Fibroblast of lung (primary cell): ENCODE measurements around the gene CHRNA1. TPM values are rescaled to one million over a fixed set of nuclear protein-coding genes. Genes with fewer than 3 reads are reported as not detected.
A peak's percentile ranks its signal among the peaks of the same experiment; 100 is the strongest.

Experiments used
- DNase-seq, 2 donors: peaks; one replicate each; pipeline versions ENCODE4 v3.0.0 to v3.0.0-alpha.2; 2010; ENCODE audit warnings: low read depth in 2 of 2
- H2AFZ ChIP-seq: 2 replicates; pipeline ENCODE4 v1.5.1; 2012; ENCODE audit warnings: low read length, control low read depth, inconsistent platforms
- H3K27ac ChIP-seq: 2 replicates; pipeline ENCODE4 v1.5.1; 2011; ENCODE audit warnings: low read length, control low read depth; ENCODE audit not compliant: insufficient read depth
- H3K27me3 ChIP-seq: 2 replicates; pipeline ENCODE4 v1.5.1; 2011; ENCODE audit warnings: mild to moderate bottlenecking, low read length; ENCODE audit not compliant: control insufficient read depth, insufficient read depth
- H3K36me3 ChIP-seq: 2 replicates; pipeline ENCODE4 v1.5.1; 2011; ENCODE audit warnings: low read length; ENCODE audit not compliant: control insufficient read depth, insufficient read depth
- H3K4me1 ChIP-seq: 2 replicates; pipeline ENCODE4 v1.5.1; 2011; ENCODE audit warnings: low read length; ENCODE audit not compliant: control insufficient read depth, insufficient read depth; ENCODE audit errors: extremely low read depth
- H3K4me2 ChIP-seq: 2 replicates; pipeline ENCODE4 v1.5.1; 2011; ENCODE audit warnings: low read length, control low read depth; ENCODE audit not compliant: insufficient read depth; ENCODE audit errors: extremely low read depth
- H3K4me3 ChIP-seq, 4 experiments: fragments of 200-600 bp in 1 of 4; sonication (generic) in 1 of 4; replicated peaks in 1 of 4; 2 replicates each; pipeline ENCODE4 v1.5.1; 2011 to 2016; ENCODE audit warnings: low read length in 4 of 4, low read depth in 3 of 4, mild to moderate bottlenecking in 3 of 4, control low read depth in 2 of 4, inconsistent platforms in 1 of 4, mixed read lengths in 1 of 4; ENCODE audit not compliant: insufficient read depth in 1 of 4; ENCODE audit errors: control extremely low read depth in 1 of 4
- H3K79me2 ChIP-seq: 2 replicates; pipeline ENCODE4 v1.5.1; 2012; ENCODE audit warnings: mild to moderate bottlenecking, low read length, inconsistent platforms; ENCODE audit not compliant: control insufficient read depth, insufficient read depth
- H3K9ac ChIP-seq: 2 replicates; pipeline ENCODE4 v1.5.1; 2011; ENCODE audit warnings: mild to moderate bottlenecking, low read length, control low read depth; ENCODE audit not compliant: insufficient read depth
- H3K9me3 ChIP-seq: 2 replicates; pipeline ENCODE4 v1.5.1; 2012; ENCODE audit warnings: low read depth, low read length; ENCODE audit not compliant: control insufficient read depth, insufficient read depth
- H4K20me1 ChIP-seq: 2 replicates; pipeline ENCODE4 v1.5.1; 2011; ENCODE audit warnings: low read length; ENCODE audit not compliant: control insufficient read depth, insufficient read depth; ENCODE audit errors: extremely low read depth
- EZH2 ChIP-seq: IDR thresholded peaks from 2 replicates; pipeline ENCODE4 v1.5.1; 2012; ENCODE audit warnings: low read length, control low read depth, mild to moderate bottlenecking; ENCODE audit errors: missing control alignments
- polyA plus RNA-seq, 2 donors: library from polyadenylated mRNA; depleted of rRNA in 1 of 2; stranded (reverse) in 1 of 2; unstranded in 1 of 2; fragments of >200 nt; gene quantifications; 2 replicates each; pipeline ENCODE4 v1.2.1, GENCODE V29; 2011 to 2012; ENCODE audit warnings: missing spikeins in 1 of 2
- total RNA-seq: library from RNA; depleted of rRNA; stranded (reverse); fragments of >200 nt; gene quantifications from 2 replicates; pipeline ENCODE4 v1.2.1, GENCODE V29; 2014
- TF ChIP-seq, protein P1 (sequence below), 2 donors: IDR thresholded peaks in 1 of 2; conservative IDR thresholded peaks in 1 of 2; 1 replicate in 1 of 2; 2 replicates in 1 of 2; pipeline ENCODE4 v1.5.1; 2011 to 2012; ENCODE audit warnings: low read length in 2 of 2, control low read depth in 1 of 2, inconsistent platforms in 1 of 2, low read depth in 1 of 2, mild to moderate bottlenecking in 1 of 2

CHRNA1 gene
- total and polyA plus RNA-seq, 2 donors (not counting 1 experiment from before 2014, with no cell fraction given) = 0.33 to 1.1 TPM

GRCh38 chr2:174749793-174750192, 14.5 kb downstream of the CHRNA1 start:
- TF ChIP-seq, protein P1, sequence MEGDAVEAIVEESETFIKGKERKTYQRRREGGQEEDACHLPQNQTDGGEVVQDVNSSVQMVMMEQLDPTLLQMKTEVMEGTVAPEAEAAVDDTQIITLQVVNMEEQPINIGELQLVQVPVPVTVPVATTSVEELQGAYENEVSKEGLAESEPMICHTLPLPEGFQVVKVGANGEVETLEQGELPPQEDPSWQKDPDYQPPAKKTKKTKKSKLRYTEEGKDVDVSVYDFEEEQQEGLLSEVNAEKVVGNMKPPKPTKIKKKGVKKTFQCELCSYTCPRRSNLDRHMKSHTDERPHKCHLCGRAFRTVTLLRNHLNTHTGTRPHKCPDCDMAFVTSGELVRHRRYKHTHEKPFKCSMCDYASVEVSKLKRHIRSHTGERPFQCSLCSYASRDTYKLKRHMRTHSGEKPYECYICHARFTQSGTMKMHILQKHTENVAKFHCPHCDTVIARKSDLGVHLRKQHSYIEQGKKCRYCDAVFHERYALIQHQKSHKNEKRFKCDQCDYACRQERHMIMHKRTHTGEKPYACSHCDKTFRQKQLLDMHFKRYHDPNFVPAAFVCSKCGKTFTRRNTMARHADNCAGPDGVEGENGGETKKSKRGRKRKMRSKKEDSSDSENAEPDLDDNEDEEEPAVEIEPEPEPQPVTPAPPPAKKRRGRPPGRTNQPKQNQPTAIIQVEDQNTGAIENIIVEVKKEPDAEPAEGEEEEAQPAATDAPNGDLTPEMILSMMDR (conservative IDR thresholded peaks at IDR 0.05 in 1 of 2, IDR thresholded peaks at IDR 0.05 in 1 of 2; ENCODE audit: low read depth in 1 of 2, low read length in 2 of 2) = no peak
- TF ChIP-seq EZH2 = no peak
- no peak for DNase-seq
- Histone ChIP-seq H3K4me3 (no peak overlapping the region), H3K4me1 (no peaks in the 10 kb centered on the region), H3K9ac (no peak overlapping the region), H3K79me2 (no peaks in the 10 kb centered on the region), H3K4me2 (no peak overlapping the region), H2AFZ (no peak overlapping the region), H3K9me3 (no peaks in the 10 kb centered on the region), H4K20me1 (no peaks in the 10 kb centered on the region), H3K27ac (no peak overlapping the region), H3K36me3 (no peaks in the 10 kb centered on the region), H3K27me3 (no peaks in the 10 kb centered on the region)

DNA sequence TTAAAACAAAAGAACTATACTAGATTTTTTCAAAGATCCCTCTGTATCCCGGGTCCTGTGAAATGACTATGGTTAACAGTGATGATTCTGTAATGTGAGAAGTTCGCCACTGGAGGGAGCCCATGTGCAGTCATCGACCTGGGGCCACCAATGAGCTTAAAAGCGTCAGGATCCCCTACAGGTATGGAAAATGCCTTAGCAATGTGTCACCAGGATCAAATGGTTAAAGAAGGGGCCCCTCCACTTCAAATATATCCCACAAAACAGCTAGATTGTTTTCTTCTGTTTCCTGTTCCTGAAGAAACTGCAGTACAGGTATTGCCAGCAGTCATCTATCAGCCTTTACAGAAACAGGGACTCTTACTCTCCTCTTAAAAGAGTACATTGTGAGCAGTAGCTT, 15.3 kb downstream of the CHRNA1 start:
- H3K79me2 ChIP-seq = no peaks in the 10 kb centered on the region
- no peaks in the 10 kb centered on the region for H3K27me3 ChIP-seq
- no peak overlapping the region for H3K27ac ChIP-seq
- TF ChIP-seq, protein P1 (conservative IDR thresholded peaks at IDR 0.05 in 1 of 2, IDR thresholded peaks at IDR 0.05 in 1 of 2; ENCODE audit: low read depth in 1 of 2, low read length in 2 of 2) = peak; percentile 80 to 82
- no peak for TF ChIP-seq EZH2
- DNase-seq = peak; percentile 30 to 56
- H2AFZ ChIP-seq = no peak overlapping the region
- no peak overlapping the region for H3K4me2 ChIP-seq
- H3K4me1 ChIP-seq = no peaks in the 10 kb centered on the region
- H3K9ac ChIP-seq = no peak overlapping the region
- no peak overlapping the region for H3K4me3 ChIP-seq
- no peaks in the 10 kb centered on the region for H3K36me3 ChIP-seq
- H3K9me3 ChIP-seq = no peaks in the 10 kb centered on the region
- no peaks in the 10 kb centered on the region for H4K20me1 ChIP-seq

DNA sequence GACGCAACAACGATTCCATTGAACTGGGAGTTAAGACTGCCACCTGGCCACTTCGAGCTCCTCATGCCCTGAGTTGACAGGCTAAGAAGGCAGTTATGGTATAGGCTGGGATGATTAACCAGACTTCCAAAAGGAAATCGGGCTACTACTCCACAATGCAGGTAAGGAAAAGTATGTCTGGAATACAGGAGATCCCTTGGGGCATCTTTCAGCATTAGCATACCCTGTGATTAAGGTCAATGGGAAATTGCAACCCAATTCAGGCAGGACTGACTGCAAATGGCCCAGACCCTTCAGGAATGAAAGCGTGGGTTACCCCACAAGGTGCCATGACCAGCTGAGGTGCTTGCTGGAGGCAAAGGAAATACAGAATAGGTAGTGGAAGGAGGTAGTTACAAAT, 19.1 kb downstream of the CHRNA1 start:
- H3K9ac ChIP-seq = no peak overlapping the region
- no peaks in the 10 kb centered on the region for H3K4me1 ChIP-seq
- no peaks in the 10 kb centered on the region for H3K79me2 ChIP-seq
- no peak overlapping the region for H2AFZ ChIP-seq
- no peaks in the 10 kb centered on the region for H3K36me3 ChIP-seq
- no peak for DNase-seq
- H3K9me3 ChIP-seq = no peaks in the 10 kb centered on the region
- H4K20me1 ChIP-seq = no peaks in the 10 kb centered on the region
- no peak overlapping the region for H3K27ac ChIP-seq
- H3K4me3 ChIP-seq = no peak overlapping the region
- TF ChIP-seq, protein P1 (conservative IDR thresholded peaks at IDR 0.05 in 1 of 2, IDR thresholded peaks at IDR 0.05 in 1 of 2; ENCODE audit: low read depth in 1 of 2, low read length in 2 of 2) = no peak
- TF ChIP-seq EZH2 = no peak
- no peak overlapping the region for H3K4me2 ChIP-seq
- peaks cover 2% of the 10 kb centered on the region for H3K27me3 ChIP-seq
